HG03469 (cell line): Measurements from ENCODE around the gene LRIG2.
"Not testable (repeated sequence)": the region's sequence is repeated elsewhere in the genome, so short reads cannot be mapped to it uniquely, and the experiment has no call there.

Experiments
- ATAC-seq: cut with Tn5 transposase; IDR thresholded peaks from one replicate; pipeline ENCODE4 v1.9.1; 2021; ENCODE audit warnings: mild to moderate bottlenecking, moderate library complexity, moderate number of reproducible peaks; ENCODE audit not compliant: unreplicated experiment

Gene LRIG2

DNA sequence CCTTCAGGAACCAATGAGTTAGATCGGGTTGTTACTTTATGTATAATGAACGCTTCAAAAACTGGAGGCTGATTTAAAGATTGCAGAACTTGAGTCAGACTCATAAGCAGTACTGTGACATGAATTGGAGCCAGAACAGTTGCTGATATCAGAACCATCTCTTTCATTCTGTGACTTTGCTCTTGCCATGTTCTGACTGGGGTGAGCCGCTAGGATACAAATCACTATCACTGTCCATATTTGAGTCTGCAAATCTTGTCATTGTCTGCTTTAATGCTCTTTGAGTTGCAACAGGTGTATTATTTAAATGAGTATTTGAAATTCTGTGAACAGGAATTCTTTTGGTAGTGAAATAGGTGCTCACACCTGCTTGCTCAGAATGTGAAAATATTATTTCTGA, 52.5 kb downstream of the LRIG2 start:
- no peak for ATAC-seq

DNA sequence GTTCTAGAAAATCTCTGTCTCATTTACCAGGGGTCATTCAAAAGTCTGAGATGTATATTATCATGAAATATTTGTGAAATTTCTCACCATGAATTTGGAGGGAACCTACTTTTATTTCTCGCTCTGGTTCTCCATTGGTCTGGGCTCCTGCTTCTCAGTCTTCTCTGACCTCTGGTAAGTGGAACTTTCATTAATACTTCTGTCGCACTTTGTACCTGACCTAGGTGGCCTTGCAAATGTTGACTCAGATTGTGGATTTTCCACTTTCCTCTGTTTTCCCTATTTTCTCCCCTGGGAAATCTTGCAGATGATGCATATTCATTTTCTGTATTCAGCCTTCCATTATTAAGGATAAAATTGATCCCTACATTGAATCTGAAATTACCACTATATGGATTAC, 53.2 kb downstream of the LRIG2 start:
- ATAC-seq, result no peak

DNA sequence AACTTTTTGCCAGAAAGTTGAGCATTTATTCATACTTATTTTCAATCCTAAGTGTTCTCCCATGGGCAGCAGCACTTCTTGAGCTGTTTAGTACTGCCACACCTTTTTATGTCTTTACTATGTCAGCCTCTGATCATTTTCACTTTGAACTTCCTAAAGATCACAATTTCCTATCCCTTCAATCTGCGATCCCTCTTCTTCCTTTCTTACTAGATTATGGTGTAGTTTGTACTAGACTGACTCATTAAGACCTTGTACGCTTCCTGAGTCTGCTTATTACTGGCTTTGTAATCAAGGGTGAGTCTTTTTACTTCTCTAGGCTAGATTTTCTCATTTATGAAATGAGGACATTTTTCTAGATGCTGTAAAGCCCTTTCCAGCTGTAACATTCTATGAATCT, 55.1 kb downstream of the LRIG2 start:
- ATAC-seq, result no peak

DNA sequence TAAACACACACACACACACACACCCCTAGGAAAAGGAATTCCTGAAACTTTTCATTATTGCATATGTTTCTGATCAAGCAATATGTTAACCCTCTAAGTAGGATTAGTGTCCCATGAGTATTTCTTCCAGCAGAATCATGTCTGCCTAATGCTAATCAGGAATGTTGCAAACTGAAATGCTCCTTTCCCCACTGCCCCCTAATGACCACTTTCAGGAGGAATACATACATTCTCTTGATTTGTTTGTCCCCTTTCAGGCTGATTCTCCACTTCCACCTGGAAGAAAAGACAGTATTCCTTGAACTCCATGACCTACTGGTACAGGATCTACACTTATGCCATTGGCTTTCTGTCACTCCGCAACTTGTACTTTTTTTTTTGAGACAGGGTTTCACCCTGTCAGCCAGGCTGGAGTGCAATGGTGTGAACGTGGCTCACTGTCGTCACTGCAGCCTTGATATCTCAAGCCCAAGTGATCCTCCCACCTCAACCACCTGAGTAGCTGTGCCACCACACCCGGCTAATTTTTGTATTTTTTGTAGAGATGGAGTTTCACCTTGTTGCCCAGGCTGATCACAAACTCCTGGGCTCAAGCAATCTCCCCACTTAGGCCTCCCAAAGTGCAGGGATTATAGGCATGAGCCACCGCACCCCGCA, 56.7 kb downstream of the LRIG2 start:
- no peak for ATAC-seq

DNA sequence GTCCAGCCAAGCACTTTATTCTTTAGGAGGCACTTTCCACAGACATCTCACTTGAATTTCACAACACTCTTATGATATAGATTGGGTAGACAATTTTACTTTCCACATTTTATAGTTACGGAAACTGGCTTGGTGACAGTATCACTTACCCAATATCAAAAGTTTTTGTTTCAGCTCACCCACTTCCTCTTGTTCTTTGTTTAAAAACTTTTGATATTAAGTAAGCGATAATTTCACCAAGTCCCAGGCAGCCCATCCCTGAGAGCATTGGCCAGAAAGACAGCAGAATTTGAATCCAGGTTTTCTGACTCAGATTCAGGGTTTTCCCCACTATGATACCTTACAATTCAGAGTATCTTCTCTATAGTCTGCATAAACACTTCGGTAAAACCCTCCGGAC, 60.0 kb downstream of the LRIG2 start:
- no peak for ATAC-seq

DNA sequence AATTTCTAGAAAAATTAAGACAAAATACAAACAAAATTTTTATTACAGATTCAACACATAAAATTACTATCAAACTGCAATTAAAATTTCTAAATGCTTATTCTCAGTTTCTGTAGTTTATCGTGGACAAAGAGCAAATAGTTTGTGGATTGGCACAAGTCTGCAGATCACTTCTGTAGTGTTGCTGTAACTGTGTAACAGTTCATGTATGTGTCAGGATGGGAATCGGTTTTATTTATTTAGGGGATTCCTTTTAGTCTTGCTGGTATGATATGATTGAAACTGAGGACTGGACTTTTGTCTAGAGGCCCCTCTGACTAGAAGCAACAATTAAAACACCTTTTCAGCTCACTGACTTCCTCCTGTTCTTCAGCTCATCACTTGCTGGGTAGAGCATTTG, 60.8 kb downstream of the LRIG2 start:
- no peak for ATAC-seq

DNA sequence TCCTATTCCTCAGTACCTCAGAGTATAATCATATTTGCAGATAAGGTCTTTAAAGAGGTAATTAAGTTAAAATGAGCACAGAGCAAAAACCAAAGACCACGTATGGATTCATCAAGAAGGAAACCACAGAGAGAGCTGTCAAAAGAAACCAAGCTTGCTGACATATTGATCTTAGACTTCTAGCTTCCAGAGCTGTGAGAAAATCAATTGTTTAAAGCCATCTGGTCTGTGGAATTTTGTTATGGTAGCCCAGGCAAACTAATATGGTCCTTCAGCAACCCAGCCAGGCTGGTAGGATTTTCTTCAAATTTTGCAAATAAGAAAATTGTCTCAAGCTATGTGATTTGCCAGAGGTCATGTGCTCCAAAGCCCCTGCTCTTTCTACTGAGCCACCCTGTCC, 62.5 kb downstream of the LRIG2 start:
- ATAC-seq, result no peak

DNA sequence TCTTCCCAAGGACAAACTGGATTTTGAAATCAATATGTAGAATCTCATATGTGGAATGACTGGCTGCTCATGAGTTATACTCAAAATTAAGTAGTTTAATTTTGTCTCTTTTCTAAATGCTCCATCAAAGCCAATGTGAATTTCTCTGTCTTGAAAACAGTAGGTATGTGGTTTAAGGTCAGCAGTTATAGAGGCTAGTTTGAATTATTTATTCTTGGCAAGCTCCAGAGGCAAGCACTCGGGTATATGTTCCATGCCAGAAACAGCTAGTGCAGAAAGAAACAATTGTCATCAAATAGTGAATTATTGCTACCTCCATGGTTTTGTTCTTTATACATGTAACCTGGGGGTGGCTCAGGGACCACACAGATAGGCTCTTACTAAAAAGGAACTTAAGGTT, 63.5 kb downstream of the LRIG2 start:
- ATAC-seq, result no peak

DNA sequence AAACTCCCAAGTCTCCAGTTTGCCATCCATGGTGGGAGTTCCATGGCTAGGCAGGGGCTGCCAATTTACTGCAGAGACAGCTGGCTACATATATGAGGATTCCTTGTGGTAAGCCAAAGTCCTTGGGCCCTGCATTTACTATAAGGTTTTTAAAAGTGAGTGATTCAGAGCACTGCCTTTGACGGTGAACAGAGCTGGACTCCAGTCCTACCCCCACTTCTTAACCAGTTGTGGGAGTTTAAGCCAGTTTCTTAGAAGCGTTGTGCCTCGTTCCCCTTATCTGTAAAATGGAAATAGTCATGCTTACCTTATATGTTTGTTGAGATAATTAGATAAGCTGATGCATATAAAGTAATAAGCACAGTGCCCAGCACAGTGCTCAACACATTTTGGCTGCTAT, 64.6 kb downstream of the LRIG2 start:
- ATAC-seq, result no peak

DNA sequence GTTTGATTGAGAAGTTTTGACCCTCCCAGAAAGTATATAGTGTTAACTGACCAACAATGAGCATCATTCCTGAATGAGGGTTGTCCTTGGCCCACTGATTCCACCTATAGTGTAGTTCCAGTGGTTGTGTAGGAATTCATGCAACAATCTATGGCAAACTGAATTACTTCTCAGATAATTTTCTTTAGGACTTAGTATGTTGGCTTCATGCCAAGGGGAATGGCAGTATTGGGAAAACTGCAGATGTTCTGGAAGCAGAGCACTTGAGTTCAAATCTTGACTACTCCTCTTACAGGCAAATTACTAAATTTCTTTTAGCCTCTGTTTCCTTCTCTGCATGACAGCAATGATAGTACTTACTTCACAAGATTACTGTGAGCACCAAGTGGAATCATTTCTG, 65.8 kb downstream of the LRIG2 start:
- no peak for ATAC-seq

DNA sequence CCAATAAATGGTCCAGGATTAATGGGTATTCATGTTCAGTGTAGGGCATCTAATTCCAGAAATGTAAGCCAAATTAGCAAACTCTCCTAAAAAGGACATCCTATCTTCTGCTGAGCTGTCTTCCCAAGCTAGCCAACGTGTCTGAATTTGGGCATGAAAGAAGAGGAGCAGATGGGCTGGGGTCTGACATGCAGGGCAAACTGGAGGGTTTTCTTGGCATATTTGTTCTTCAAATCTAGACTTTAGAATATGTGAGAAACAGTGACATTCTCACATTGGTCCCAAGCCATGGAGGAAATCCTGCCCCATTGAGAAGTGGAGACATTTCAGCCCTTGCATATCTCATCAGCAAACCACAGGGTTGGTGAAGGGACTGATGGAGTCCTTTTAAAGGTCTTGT, 67.2 kb downstream of the LRIG2 start:
- ATAC-seq, result no peak

DNA sequence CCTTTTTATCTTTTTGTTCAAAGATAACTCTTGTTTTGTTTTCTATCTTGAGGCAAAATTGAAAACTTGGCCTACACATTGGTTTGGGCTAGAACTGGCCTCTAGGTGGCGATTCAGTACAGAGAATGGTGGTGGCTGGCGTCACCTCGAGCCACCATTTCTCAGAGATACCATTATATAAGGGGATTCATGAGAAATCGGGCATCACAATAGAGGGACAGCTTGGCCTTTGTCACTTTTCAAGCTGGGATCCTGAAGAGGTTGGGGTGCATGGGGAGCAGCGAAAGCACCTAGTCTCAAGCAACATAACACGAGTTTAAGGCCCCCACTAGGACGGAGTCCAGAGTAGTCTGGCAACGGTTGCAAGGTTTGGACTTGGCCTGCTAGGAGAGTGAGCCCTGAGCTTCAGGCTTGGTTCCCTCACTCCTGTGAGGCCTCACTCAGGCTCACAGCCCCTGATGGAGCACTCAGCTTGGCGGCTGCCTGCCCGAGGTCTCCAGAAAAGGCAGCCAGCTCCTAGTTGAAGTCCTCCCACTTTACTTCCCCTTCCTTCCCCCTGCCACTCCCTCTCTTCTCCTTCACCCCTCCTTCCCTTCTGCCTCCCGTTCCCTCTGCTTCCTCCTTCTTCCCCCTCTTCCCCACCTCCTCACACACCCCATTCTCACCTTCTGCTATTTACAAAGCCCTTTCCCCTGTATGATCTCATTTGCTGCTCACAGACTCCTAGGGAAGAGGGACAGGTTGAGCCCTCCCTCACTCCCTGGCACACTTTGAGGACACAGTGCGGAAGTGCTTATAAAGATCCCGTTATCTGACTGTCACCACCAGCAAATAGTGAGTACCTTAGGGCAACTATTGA, 67.8 kb downstream of the LRIG2 start:
- ATAC-seq, result no peak

DNA sequence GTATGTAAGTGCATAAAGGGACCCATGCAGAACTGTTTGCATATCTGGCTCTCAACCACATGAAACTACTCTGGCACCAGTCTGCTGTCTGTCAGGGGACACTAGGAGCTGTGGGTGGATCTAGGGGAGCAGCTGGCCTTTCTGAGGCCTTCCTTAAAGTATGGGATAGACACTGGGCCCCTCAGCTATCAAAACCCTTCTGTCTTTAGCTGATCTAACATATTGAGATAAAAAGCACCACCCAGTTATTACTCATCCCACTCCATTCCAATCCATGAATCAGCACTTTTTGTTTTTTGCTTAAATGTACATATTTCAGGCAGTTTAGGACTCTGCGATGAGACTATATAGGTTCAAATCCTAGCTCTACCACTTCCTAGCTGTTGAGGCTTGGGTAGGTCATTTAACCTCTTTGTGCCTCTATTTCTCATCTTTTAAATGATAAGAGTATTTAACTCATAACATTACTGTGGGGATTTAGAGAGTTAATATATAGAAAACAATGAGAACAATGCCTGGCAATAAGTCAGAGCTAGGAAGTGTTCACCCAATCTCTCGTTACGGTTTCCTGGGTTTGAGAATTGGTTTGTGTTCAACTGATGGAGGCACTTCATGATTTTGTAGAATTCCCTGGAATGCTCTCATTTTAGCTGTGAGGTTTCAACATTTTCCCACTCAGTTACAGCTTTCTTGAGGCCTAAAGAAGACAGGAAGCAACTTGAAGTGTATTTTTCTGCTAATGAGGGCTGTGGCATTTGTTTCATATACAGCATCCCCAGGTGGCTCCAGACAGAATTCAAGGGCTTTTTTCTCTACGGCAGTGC, 68.9 kb downstream of the LRIG2 start:
- no peak for ATAC-seq

DNA sequence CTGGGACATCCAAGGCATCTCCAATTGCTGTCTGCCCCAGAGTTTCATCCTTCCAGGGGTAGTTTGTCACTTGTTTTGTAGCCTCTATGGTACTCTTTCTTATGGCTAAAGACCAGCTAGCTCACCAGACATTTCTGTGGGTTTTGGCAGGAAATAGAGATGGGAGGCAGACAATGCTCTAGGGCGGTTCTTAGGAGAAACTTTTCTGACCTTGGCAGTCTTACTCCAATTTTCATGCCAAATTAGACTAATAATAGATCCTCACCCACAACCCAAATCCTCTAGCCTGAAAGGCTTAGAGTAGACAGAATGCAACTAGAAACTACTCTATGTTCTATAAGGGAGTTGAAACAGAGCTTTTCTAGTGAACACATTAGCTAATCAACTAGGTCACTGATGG, 69.8 kb downstream of the LRIG2 start:
- ATAC-seq, result no peak

DNA sequence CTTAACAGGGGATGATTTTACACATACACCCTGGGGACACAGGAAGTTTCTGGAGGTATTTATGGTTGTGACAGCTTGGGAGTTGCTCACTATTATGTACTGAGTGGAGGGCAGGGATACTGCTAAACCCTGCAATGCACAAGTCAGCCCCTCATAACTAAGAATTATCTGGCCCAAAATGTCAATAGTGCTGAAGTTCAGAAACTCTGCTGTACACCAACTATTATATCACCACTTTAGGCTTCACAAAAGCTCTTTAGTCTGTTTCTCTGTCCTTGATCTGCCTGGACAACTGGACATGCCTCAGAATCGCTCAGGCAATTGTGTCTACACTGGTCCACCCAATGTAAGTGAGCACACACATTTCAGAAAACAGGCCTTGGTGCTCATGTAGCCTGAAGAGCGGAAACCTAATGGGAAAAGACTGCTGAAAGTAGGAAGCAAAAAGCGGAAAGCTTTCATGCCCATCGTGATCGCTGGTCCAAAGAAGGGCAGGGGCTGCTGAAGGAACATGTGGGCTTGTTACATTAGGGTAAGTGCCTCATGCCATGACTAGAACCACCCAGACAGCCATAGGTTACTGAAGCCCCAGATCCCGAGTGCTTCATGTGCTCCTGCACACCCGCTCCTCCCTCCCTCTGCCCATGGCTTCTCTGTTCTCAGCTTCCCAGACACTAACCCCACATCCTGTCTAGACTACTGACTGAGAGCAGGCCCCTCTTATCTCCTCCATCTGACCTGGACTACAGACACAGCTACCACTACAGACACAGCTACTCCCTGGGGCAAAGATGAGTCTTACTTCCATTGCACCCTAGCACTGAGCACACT, 73.5 kb downstream of the LRIG2 start:
- ATAC-seq, result no peak

DNA sequence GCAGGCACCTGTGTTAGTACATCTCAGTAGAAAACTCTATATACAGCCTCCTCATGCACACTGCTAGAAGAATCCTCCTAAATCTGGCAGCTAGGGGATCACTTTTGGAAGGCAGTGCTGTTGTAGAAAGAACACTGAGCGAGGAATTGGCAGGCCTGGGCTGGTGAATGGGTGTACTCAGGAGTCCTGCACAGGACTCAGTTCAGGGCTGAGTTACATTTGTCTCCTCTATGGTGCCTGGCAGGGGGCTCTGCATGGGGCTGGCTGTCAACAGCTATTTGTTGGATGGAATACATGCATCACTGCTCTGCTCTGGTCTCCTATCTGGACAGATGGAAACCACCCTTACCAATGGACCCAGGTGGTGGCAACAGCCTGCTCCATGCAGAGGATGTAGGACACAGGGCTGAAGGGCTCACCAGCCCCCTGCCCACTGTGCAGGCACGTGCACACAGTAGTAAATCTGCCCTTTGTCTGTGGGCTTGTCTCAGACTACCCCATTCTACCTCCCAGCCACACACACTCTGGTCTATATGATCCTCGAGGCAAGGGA, 74.2 kb downstream of the LRIG2 start:
- ATAC-seq, result no peak

DNA sequence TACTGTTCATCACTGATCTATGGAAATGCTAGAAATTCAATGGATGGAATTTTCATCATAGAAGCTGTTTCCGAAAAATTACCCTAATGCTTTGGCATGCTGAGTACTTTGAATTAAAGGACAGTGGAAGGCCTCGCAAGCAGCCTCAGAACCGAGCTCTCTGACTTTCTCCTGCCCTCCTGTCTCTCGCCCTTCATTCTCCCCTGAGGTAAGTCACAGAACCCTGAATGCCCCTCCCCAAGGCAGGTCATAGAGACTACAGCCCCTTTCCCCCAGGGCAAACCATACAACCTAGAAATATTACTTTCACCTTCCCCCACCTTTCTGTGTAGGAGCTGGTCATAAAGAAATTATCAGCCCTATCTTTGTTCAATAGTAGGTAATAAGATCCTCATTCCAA, 74.8 kb downstream of the LRIG2 start:
- no peak for ATAC-seq

DNA sequence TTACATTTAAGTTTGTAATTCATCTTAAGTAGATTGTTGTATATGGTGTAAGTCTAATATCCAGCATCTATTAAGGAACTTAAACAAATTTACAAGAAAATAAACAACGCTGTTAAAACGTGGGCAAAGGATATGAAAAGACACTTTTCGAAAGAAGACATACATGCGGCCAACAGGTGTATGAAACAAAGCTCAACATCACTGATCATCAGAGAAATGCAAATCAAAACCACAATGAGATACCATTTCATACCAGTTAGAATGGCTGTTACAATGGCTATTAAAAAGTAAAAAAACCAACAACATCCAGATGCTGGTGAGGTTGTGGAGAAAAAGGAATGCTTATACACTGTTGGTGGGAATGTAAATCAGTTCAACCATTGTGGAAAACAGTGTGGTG, 77.5 kb downstream of the LRIG2 start:
- ATAC-seq, result not testable (repeated sequence)

DNA sequence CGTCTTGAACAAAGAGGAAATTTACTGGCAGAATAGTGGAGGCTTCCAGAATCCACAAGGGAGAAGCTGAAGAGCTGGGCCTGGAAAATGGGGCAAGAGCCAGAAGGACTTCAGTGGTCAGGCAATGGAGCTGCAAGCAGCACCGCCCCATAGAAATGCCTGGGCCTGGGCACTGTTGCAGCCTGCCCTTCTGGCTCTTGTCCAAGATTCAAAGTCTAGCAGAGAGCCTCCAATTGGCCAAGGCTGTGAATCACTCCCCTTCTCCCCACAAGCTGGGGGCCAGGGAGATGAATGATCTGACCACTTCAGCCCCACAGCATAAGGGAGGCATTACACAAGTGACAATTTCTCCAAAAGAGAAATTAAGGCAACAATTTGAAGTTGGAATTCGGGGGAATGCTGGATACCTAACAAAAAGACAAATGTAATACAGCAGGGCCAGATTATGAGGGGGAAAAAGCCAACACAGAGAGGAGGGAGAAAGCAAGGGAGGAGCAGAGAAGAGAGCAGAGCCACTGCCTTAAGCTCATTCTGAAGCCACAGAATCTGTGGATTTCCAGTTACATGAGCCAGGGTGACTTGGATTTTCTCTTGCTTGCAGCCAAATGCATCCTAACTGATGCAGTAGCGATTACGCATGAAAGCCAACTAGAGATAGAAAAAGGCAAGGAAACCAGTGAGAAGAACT, 80.3 kb downstream of the LRIG2 start:
- ATAC-seq, result no peak

DNA sequence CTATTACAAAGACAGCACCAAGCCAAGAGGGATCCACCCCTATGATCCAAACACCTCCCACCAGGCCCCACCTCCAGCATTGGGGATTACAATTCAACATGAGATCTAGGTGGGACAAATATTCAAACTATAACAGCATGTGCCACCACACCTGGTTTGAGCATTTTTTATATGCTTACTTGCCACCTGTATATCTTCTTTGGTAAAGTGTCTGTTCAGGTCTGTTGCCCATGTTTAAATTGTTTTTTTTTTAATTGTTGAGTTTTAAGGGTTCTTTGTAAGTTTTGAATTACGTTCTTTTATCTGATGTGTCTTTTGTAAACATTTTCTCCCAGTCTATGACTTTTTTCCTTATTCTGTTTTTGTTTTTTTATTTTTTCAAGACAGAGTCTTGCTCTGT, 83.4 kb downstream of the LRIG2 start:
- ATAC-seq, result no peak
